ENCODE data around the gene VRK2. TPM values are rescaled to one million over a fixed set of nuclear protein-coding genes. Genes with fewer than 3 reads are reported as not detected.

The VRK2 gene
- total RNA-seq, 1 donor from 2014 or later, result 63.0 TPM

- Mint-ChIP-seq H3K4me1 (no peaks in the 10 kb centered on the region), H3K9me3 (peaks cover 10% of the 10 kb centered on the region), H3K36me3 (ENCODE audit: low read depth) (peaks cover 24% of the 10 kb centered on the region), H3K4me3 (no peak overlapping the region), H3K27me3 (no peaks in the 10 kb centered on the region), H3K27ac (no peak overlapping the region)
- intact Hi-C loops (cut with micrococcal nuclease), result no loop called here
- CTCF ChIA-PET, result no interaction called here
- POLR2A ChIA-PET, result no interaction called here
- TF ChIP-seq, protein P1, sequence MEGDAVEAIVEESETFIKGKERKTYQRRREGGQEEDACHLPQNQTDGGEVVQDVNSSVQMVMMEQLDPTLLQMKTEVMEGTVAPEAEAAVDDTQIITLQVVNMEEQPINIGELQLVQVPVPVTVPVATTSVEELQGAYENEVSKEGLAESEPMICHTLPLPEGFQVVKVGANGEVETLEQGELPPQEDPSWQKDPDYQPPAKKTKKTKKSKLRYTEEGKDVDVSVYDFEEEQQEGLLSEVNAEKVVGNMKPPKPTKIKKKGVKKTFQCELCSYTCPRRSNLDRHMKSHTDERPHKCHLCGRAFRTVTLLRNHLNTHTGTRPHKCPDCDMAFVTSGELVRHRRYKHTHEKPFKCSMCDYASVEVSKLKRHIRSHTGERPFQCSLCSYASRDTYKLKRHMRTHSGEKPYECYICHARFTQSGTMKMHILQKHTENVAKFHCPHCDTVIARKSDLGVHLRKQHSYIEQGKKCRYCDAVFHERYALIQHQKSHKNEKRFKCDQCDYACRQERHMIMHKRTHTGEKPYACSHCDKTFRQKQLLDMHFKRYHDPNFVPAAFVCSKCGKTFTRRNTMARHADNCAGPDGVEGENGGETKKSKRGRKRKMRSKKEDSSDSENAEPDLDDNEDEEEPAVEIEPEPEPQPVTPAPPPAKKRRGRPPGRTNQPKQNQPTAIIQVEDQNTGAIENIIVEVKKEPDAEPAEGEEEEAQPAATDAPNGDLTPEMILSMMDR (IDR thresholded peaks at IDR 0.05), result no peak
- DNase-seq (no peak), ATAC-seq (ENCODE audit: low read depth) (no peak)
These were observed 160.2 kb downstream of the VRK2 start for GRCh38 chr2:58206785-58207184.

- intact Hi-C loops (cut with micrococcal nuclease), result no loop called here
- ATAC-seq (ENCODE audit: low read depth) (no peak), DNase-seq (no peak)
- H3K4me1 Mint-ChIP-seq, result no peaks in the 10 kb centered on the region
- no peaks in the 10 kb centered on the region for H3K27me3 Mint-ChIP-seq
- H3K36me3 Mint-ChIP-seq (ENCODE audit: low read depth), result peaks cover 28% of the 10 kb centered on the region
- ChIA-PET CTCF (no interaction called here), POLR2A (no interaction called here)
- TF ChIP-seq, protein P1 (IDR thresholded peaks at IDR 0.05), result no peak
- no peak overlapping the region for H3K27ac Mint-ChIP-seq
- no peak overlapping the region for H3K4me3 Mint-ChIP-seq
- H3K9me3 Mint-ChIP-seq, result peaks cover 14% of the 10 kb centered on the region
These were observed 160.6 kb downstream of the VRK2 start for GRCh38 chr2:58207189-58207588.

Other genes with a start within 250 kb of the VRK2 start
- 17.8 and 18.4 TPM in 2 replicates for gene FANCL, start 194.5 kb downstream of the VRK2 start, total RNA-seq

Data from activated B cell treated with CpG ODN at 0.5 μM for 24 hours (primary cell).